Body of pancreas (tissue), 4 donors: ENCODE data around the gene RAI1.

Experiments used
- CTCF ChIP-seq, 7 experiments: fragments of 450-650 bp in 4 of 7; fragments of 200-600 bp in 3 of 7; sonication (generic) in 3 of 7; IDR thresholded peaks; one replicate each; pipeline ENCODE4 v1.5.1; 2016 to 2019; ENCODE audit warnings: antibody characterized with exemption in 7 of 7
- POLR2A ChIP-seq, 3 donors: fragments of 450-650 bp; IDR thresholded peaks; one replicate each; pipeline ENCODE4 v1.6.1; 2016; ENCODE audit warnings: antibody characterized with exemption in 3 of 3, mild to moderate bottlenecking in 2 of 3

- TF ChIP-seq CTCF (IDR thresholded peaks at IDR 0.05): no peak
- TF ChIP-seq POLR2A (IDR thresholded peaks at IDR 0.05): no peak
These were observed 139.4 kb downstream of the RAI1 start for GRCh38 chr17:17820463-17821158.
